ENCODE results near the gene IDH1. TPM values are rescaled to one million over a fixed set of nuclear protein-coding genes. Genes with fewer than 3 reads are reported as not detected.

Gene IDH1
- total RNA-seq, 2 experiments from 2014 or later: 36.2 to 57.2 TPM

GRCh38 chr2:208278549-208278948 lies 23.7 kb upstream of the IDH1 start:
- DNase-seq (ENCODE audit: low spot score): no peak
- POLR2A ChIA-PET: no interaction called here
- CTCF ChIA-PET (ENCODE audit: unreplicated experiment): no interaction called here
- H4K20me1 ChIP-seq (ENCODE audit: insufficient read depth, low read length): no peaks in the 10 kb centered on the region
- no peak overlapping the region for H2AFZ ChIP-seq (ENCODE audit: low read length)
- no TSS peak for BruUV-seq (replicated peaks)
- intact Hi-C loops (cut with micrococcal nuclease; ENCODE audit: unreplicated experiment): no loop called here
- H3K4me2 ChIP-seq (ENCODE audit: low read length): no peak overlapping the region
- 0 out of 2 replicates have a peak, but pooled peaks cover 4% of the 10 kb centered on the region for H3K9me3 ChIP-seq (ENCODE audit: low read length)
- H3K27ac ChIP-seq (ENCODE audit: low read depth, low read length, poor library complexity, severe bottlenecking): no peak overlapping the region
- no peaks in the 10 kb centered on the region for H3K4me1 ChIP-seq (ENCODE audit: insufficient read depth, low read length, poor library complexity, severe bottlenecking)
- H3K4me3 ChIP-seq (ENCODE audit: low read depth, low read length, poor library complexity, severe bottlenecking): no peak overlapping the region
- no peaks in the 10 kb centered on the region for H3K9me2 ChIP-seq (ENCODE audit: insufficient read depth, low read length)
- TF ChIP-seq EZH2phosphoT487 (IDR thresholded peaks at IDR 0.05; ENCODE audit: borderline replicate concordance, low read depth, low read length) (no peak), CTCF (conservative IDR thresholded peaks at IDR 0.05; ENCODE audit: low read length) (no peak)
- H3K36me3 ChIP-seq (ENCODE audit: insufficient read depth, low read length): peaks cover 100% of the 10 kb centered on the region
- peaks cover 13% of the 10 kb centered on the region; the same call in 1 of the 2 replicates for H3K79me2 ChIP-seq (ENCODE audit: insufficient read depth, low read depth, low read length)

- H3K27ac ChIP-seq (ENCODE audit: low read depth, low read length, poor library complexity, severe bottlenecking): no peak overlapping the region
- DNase-seq (ENCODE audit: low spot score): no peak
These were observed 19.9 kb upstream of the IDH1 start for GRCh38 chr2:208274748-208275147.

More at GRCh38 chr2:208274748-208275147, 19.9 kb upstream of the IDH1 start:
- Histone ChIP-seq H3K36me3 (ENCODE audit: insufficient read depth, low read length) (peaks cover 86% of the 10 kb centered on the region), H3K4me2 (ENCODE audit: low read length) (no peak overlapping the region), H3K4me3 (ENCODE audit: low read depth, low read length, poor library complexity, severe bottlenecking) (no peak overlapping the region), H3K9me2 (ENCODE audit: insufficient read depth, low read length) (no peaks in the 10 kb centered on the region), H3K4me1 (ENCODE audit: insufficient read depth, low read length, poor library complexity, severe bottlenecking) (no peaks in the 10 kb centered on the region), H2AFZ (ENCODE audit: low read length) (no peak overlapping the region), H3K9me3 (ENCODE audit: low read length) (0 out of 2 replicates have a peak, but pooled peaks cover 4% of the 10 kb centered on the region), H3K79me2 (ENCODE audit: insufficient read depth, low read depth, low read length) (peaks cover 31% of the 10 kb centered on the region), H4K20me1 (ENCODE audit: insufficient read depth, low read length) (no peaks in the 10 kb centered on the region)
- CTCF ChIA-PET (ENCODE audit: unreplicated experiment): no interaction called here
- intact Hi-C loops (cut with micrococcal nuclease; ENCODE audit: unreplicated experiment): no loop called here
- TF ChIP-seq CTCF (conservative IDR thresholded peaks at IDR 0.05; ENCODE audit: low read length) (no peak), EZH2phosphoT487 (IDR thresholded peaks at IDR 0.05; ENCODE audit: borderline replicate concordance, low read depth, low read length) (no peak)
- POLR2A ChIA-PET: interaction anchor here (0.7 to 2.3 kb wide), 6 partner anchors 8 to 70 kb away, joined by 3 to 7 read pairs (median 4); partner anchors contain the start of gene PIKFYVE
- BruUV-seq (replicated peaks): no TSS peak
